ENCODE results near the gene CEP152. TPM values are rescaled to one million over a fixed set of nuclear protein-coding genes. Genes with fewer than 3 reads are reported as not detected.
A peak's percentile ranks its signal among the peaks of the same experiment; 100 is the strongest.
"Not testable (repeated sequence)": the region's sequence is repeated elsewhere in the genome, so short reads cannot be mapped to it uniquely, and the experiment has no call there.

Gene CEP152
- total RNA-seq, 1 experiment from 2014 or later = 31.6 TPM

DNA sequence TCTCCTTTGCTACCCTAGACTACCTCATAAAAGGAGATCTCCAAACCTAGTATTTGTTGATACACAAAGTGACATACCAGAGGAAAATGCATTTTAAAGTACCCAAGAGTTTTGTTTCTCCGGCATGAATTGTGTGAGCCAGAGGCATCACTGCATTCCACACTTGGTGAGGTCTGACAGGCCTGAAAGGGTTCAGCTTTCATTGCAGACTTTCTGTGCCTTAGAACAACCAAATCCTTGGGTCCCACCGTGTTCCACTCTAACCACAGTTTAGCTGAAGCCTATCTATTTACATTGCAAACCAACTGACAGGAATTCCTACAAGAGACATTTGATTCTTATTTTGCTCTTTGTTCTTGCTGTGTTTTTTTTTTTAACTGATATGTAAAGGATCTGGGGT lies 46.1 kb upstream of the CEP152 start:
- Histone ChIP-seq H3K9me3 (ENCODE audit: low read depth, low read length, poor library complexity, severe bottlenecking) (no peaks in the 10 kb centered on the region), H3K36me3 (ENCODE audit: insufficient read depth, low read length, poor library complexity, severe bottlenecking) (no peaks in the 10 kb centered on the region), H3K27ac (ENCODE audit: low read depth, low read length, poor library complexity, severe bottlenecking) (no peak overlapping the region), H3K4me1 (ENCODE audit: insufficient read depth, low read length, poor library complexity, severe bottlenecking) (peaks cover 19% of the 10 kb centered on the region), H3K4me3 (ENCODE audit: low read depth, low read length, poor library complexity, severe bottlenecking) (no peak overlapping the region), H3K27me3 (replicated peaks; ENCODE audit: insufficient read depth, low read depth, low read length, poor library complexity) (no peaks in the 10 kb centered on the region)
- no TSS peak for BruUV-seq (replicated peaks)
- ChIA-PET POLR2A (ENCODE audit: low non-redundant PET) (no interaction called here), CTCF (interaction anchor here (0.7 kb wide), 1 partner anchor 504 kb away, joined by 3 read pairs; no protein-coding TSS in a partner anchor)
- intact Hi-C loops (cut with micrococcal nuclease; ENCODE audit: unreplicated experiment) = loop anchor here (5.0 kb wide), 1 partner anchor 500 kb away; no protein-coding TSS in a partner anchor
- DNase-seq (ENCODE audit: low spot score) = no peak
- TF ChIP-seq, protein P1, sequence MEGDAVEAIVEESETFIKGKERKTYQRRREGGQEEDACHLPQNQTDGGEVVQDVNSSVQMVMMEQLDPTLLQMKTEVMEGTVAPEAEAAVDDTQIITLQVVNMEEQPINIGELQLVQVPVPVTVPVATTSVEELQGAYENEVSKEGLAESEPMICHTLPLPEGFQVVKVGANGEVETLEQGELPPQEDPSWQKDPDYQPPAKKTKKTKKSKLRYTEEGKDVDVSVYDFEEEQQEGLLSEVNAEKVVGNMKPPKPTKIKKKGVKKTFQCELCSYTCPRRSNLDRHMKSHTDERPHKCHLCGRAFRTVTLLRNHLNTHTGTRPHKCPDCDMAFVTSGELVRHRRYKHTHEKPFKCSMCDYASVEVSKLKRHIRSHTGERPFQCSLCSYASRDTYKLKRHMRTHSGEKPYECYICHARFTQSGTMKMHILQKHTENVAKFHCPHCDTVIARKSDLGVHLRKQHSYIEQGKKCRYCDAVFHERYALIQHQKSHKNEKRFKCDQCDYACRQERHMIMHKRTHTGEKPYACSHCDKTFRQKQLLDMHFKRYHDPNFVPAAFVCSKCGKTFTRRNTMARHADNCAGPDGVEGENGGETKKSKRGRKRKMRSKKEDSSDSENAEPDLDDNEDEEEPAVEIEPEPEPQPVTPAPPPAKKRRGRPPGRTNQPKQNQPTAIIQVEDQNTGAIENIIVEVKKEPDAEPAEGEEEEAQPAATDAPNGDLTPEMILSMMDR (conservative IDR thresholded peaks at IDR 0.05; ENCODE audit: low read depth, low read length) = no peak
- TF ChIP-seq EZH2 (IDR thresholded peaks at IDR 0.05; ENCODE audit: borderline replicate concordance, low read depth, low read length, poor library complexity, severe bottlenecking) = no peak

DNA sequence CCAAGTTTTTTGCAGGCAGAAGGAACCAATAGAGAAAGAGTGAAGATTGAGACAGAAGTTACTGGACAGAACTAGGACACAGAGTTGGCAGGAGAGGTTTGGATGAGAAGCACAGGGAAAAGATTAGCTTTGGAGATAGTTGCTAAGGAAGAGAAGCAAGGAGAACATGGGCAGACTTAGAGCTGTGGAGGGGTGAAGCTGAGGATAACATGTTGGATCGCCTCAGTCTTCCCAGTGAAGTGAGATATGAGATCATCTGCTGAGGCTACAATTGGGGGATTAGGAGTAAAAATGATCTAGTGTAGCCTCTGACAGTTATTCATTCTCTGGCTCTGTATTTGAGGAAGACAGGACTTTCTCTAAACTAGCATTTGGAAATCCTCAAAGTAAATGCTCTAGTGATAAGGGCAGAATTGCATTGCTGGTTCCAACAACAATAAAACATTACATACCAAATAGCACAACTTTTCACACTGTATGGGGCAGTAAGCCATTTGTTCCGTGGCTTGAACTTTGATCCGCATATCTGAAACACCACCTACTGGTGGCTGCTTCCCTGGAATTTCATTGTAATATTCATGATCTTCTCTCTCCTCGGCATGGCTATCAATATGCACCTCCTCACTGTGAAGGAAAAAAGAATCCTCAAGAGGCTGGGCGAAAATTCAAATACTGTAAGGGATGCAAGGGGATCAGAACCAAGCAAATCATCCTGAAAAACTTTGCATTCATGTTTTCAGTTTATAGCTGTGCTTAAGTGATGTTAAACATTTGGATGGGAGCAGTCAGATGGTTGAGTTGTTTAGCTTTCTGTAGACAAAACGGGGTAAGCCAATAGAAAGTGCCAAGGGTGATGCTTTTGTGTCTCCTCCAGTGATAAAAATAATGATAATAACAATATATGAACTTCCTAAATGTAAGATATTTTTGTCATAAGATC lies 44.9 kb upstream of the CEP152 start:
- DNase-seq (ENCODE audit: low spot score) = peak; percentile 62
- CTCF ChIA-PET = interaction anchor here (0.8 to 1.2 kb wide), 2 partner anchors 497 to 519 kb away, joined by 4 to 7 read pairs; no protein-coding TSS in a partner anchor
- no peaks in the 10 kb centered on the region for H3K27me3 ChIP-seq (replicated peaks; ENCODE audit: insufficient read depth, low read depth, low read length, poor library complexity)
- H3K9me3 ChIP-seq (ENCODE audit: low read depth, low read length, poor library complexity, severe bottlenecking) = no peaks in the 10 kb centered on the region
- POLR2A ChIA-PET (ENCODE audit: low non-redundant PET) = no interaction called here
- H3K4me3 ChIP-seq (ENCODE audit: low read depth, low read length, poor library complexity, severe bottlenecking) = no peak overlapping the region
- peaks cover 19% of the 10 kb centered on the region for H3K4me1 ChIP-seq (ENCODE audit: insufficient read depth, low read length, poor library complexity, severe bottlenecking)
- TF ChIP-seq EZH2 (IDR thresholded peaks at IDR 0.05; ENCODE audit: borderline replicate concordance, low read depth, low read length, poor library complexity, severe bottlenecking) = no peak
- TF ChIP-seq, protein P1 (conservative IDR thresholded peaks at IDR 0.05; ENCODE audit: low read depth, low read length) = peak; percentile 67
- no peaks in the 10 kb centered on the region for H3K36me3 ChIP-seq (ENCODE audit: insufficient read depth, low read length, poor library complexity, severe bottlenecking)
- intact Hi-C loops (cut with micrococcal nuclease; ENCODE audit: unreplicated experiment) = loop anchor here (5.0 kb wide), 1 partner anchor 498 kb away; no protein-coding TSS in a partner anchor
- no peak overlapping the region for H3K27ac ChIP-seq (ENCODE audit: low read depth, low read length, poor library complexity, severe bottlenecking)
- no TSS peak for BruUV-seq (replicated peaks)

DNA sequence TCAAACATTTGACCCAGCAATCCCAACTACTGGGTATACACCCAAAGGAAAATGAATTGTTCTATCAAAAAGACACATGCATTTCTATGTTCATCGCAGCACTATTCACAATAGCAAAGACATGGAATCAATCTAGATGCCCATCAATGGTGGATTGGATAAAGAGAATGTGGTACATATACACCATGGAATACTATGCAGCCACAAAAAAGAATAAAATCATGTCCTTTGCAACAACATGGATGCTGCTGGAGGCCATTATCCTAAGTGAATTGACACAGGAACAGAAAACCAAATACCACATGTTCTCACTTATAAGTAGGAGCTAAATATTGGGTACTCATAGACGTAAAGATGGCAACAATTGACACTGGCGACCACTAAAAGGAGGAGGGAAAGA lies 43.6 kb upstream of the CEP152 start:
- peaks cover 19% of the 10 kb centered on the region for H3K4me1 ChIP-seq (ENCODE audit: insufficient read depth, low read length, poor library complexity, severe bottlenecking)
- DNase-seq (ENCODE audit: low spot score); H3K36me3 ChIP-seq (ENCODE audit: insufficient read depth, low read length, poor library complexity, severe bottlenecking); BruUV-seq (replicated peaks); H3K27me3 ChIP-seq (replicated peaks; ENCODE audit: insufficient read depth, low read depth, low read length, poor library complexity); H3K4me3 ChIP-seq (ENCODE audit: low read depth, low read length, poor library complexity, severe bottlenecking); H3K27ac ChIP-seq (ENCODE audit: low read depth, low read length, poor library complexity, severe bottlenecking); POLR2A ChIA-PET (ENCODE audit: low non-redundant PET); CTCF ChIA-PET; H3K9me3 ChIP-seq (ENCODE audit: low read depth, low read length, poor library complexity, severe bottlenecking): not testable (repeated sequence)
- intact Hi-C loops (cut with micrococcal nuclease; ENCODE audit: unreplicated experiment) = loop anchor here (5.0 kb wide), 1 partner anchor 42 kb away; the partner anchor contains the start of gene CEP152
